H1 (cell line): Measurements from ENCODE around the gene MPPED2. TPM values are rescaled to one million over a fixed set of nuclear protein-coding genes. Genes with fewer than 3 reads are reported as not detected.

Experiments
- CTCF ChIA-PET: fragments of 300-600 bp; sonication (Branson Sonifier 250); formaldehyde crosslinking; loops from one replicate; lab custom pipeline; 2021; ENCODE audit not compliant: partially characterized antibody; lab: Charles Lee
- POLR2A ChIA-PET: fragments of 300-600 bp; sonication (Branson Sonifier 250); formaldehyde crosslinking; loops from one replicate; lab custom pipeline; 2021; ENCODE audit warnings: inconsistent platforms; ENCODE audit not compliant: partially characterized antibody; lab: Charles Lee
- DNase-seq, 2 experiments: peaks; one replicate each; pipeline versions ENCODE4 v3.0.0 to v3.0.0-alpha.2; 2010 to 2022; ENCODE audit warnings: low spot score in 2 of 2, low read depth in 1 of 2, mixed read lengths in 1 of 2
- FAIRE-seq: peaks from 2 replicates; lab custom pipeline; 2011; peaks lifted over from hg19 to GRCh38; lab: Jason Lieb, UNC
- H2AFZ ChIP-seq: 2 replicates; pipeline ENCODE4 v1.8.1; 2012; ENCODE audit warnings: low read length, inconsistent platforms
- H2AK5ac ChIP-seq: 2 replicates; pipeline ENCODE4 v1.6.1; 2013; ENCODE audit warnings: low read depth, low read length
- H2BK120ac ChIP-seq: replicated peaks from 2 replicates; pipeline ENCODE3; 2013; ENCODE audit warnings: low read depth, low read length, inconsistent platforms
- H2BK12ac ChIP-seq: 2 replicates; pipeline ENCODE4 v1.6.1; 2013; ENCODE audit warnings: low read depth, low read length
- H2BK15ac ChIP-seq: 2 replicates; pipeline ENCODE4 v1.6.1; 2013; ENCODE audit warnings: low read length
- H2BK20ac ChIP-seq: 2 replicates; pipeline ENCODE4 v1.6.1; 2013; ENCODE audit warnings: low read length
- H2BK5ac ChIP-seq: 2 replicates; pipeline ENCODE4 v1.6.1; 2013; ENCODE audit warnings: low read depth, low read length
- H3K14ac ChIP-seq: 2 replicates; pipeline ENCODE4 v1.6.1; 2013; ENCODE audit warnings: inconsistent platforms; ENCODE audit not compliant: insufficient read length
- H3K18ac ChIP-seq: 2 replicates; pipeline ENCODE4 v1.6.1; 2013; ENCODE audit warnings: low read length; ENCODE audit errors: extremely low read depth
- H3K23ac ChIP-seq: 2 replicates; pipeline ENCODE4 v1.6.1; 2013; ENCODE audit warnings: inconsistent platforms; ENCODE audit not compliant: insufficient read length
- H3K23me2 ChIP-seq: 2 replicates; pipeline ENCODE4 v1.6.1; 2013; ENCODE audit warnings: low read depth, low read length
- H3K27ac ChIP-seq: 2 replicates; pipeline ENCODE4 v1.6.1; 2011; ENCODE audit warnings: low read depth, low read length, inconsistent platforms
- H3K27me3 ChIP-seq, 4 experiments: replicated peaks in 1 of 4; 1 replicate in 1 of 4; 2 replicates in 3 of 4; pipeline versions ENCODE4 v1.6.1 to v1.8.1; 2011 to 2013; ENCODE audit warnings: low read length in 3 of 4, mild to moderate bottlenecking in 3 of 4, inconsistent platforms in 2 of 4, mixed read lengths in 2 of 4, moderate library complexity in 1 of 4; ENCODE audit not compliant: control insufficient read depth in 3 of 4, insufficient read depth in 3 of 4; ENCODE audit errors: extremely low read depth in 1 of 4
- H3K36me3 ChIP-seq, 4 experiments: 2 replicates each; pipeline versions ENCODE4 v1.6.1 to v1.8.1; 2011 to 2013; ENCODE audit warnings: mild to moderate bottlenecking in 4 of 4, low read length in 3 of 4, moderate library complexity in 2 of 4, control low read depth in 1 of 4, inconsistent platforms in 1 of 4; ENCODE audit not compliant: insufficient read depth in 4 of 4, control insufficient read depth in 2 of 4
- H3K4ac ChIP-seq: replicated peaks from 2 replicates; pipeline ENCODE3; 2013; ENCODE audit warnings: low read length, low read depth, mixed read lengths, inconsistent platforms; ENCODE audit not compliant: insufficient read length
- H3K4me1 ChIP-seq, 4 experiments: replicated peaks in 1 of 4; 1 replicate in 1 of 4; 2 replicates in 3 of 4; pipeline versions ENCODE4 v1.6.1 to v1.8.1; 2011 to 2013; ENCODE audit warnings: low read length in 3 of 4, inconsistent platforms in 2 of 4, mixed read lengths in 1 of 4; ENCODE audit not compliant: insufficient read depth in 4 of 4, control insufficient read depth in 3 of 4
- H3K4me2 ChIP-seq, 2 experiments: 2 replicates each; pipeline versions ENCODE4 v1.6.1 to v1.8.1; 2011 to 2013; ENCODE audit warnings: low read depth in 2 of 2, low read length in 2 of 2, control low read depth in 1 of 2, inconsistent platforms in 1 of 2, mild to moderate bottlenecking in 1 of 2; ENCODE audit not compliant: insufficient read depth in 1 of 2
- H3K4me3 ChIP-seq, 4 experiments: fragments of 200-600, 300-600 bp in 1 of 4; sonication (generic), shearing (Covaris generic), sonication (Bioruptor Twin) in 1 of 4; 2 replicates each; pipeline versions ENCODE4 v1.5.1 to v1.8.1; 2011 to 2016; ENCODE audit warnings: low read length in 4 of 4, low read depth in 3 of 4, control low read depth in 2 of 4, inconsistent platforms in 2 of 4, mild to moderate bottlenecking in 2 of 4, mixed read lengths in 1 of 4, moderate library complexity in 1 of 4; ENCODE audit not compliant: insufficient read depth in 2 of 4; ENCODE audit errors: extremely low read depth in 1 of 4
- H3K56ac ChIP-seq: replicated peaks from 2 replicates; pipeline ENCODE3; 2013; ENCODE audit warnings: low read depth, mild to moderate bottlenecking, mixed read lengths, low read length, inconsistent platforms; ENCODE audit not compliant: insufficient read length
- H3K79me1 ChIP-seq: 2 replicates; pipeline ENCODE4 v1.6.1; 2013; ENCODE audit warnings: low read depth, low read length, control low read depth
- H3K79me2 ChIP-seq, 2 experiments: 2 replicates each; pipeline versions ENCODE4 v1.6.1 to v1.8.1; 2012 to 2013; ENCODE audit warnings: low read length in 2 of 2, mild to moderate bottlenecking in 2 of 2, inconsistent platforms in 1 of 2; ENCODE audit not compliant: insufficient read depth in 2 of 2, control insufficient read depth in 1 of 2
- H3K9ac ChIP-seq, 4 experiments: replicated peaks in 1 of 4; 1 replicate in 1 of 4; 2 replicates in 3 of 4; pipeline versions ENCODE4 v1.6.1 to v1.8.1; 2011 to 2013; ENCODE audit warnings: low read depth in 3 of 4, low read length in 3 of 4, control low read depth in 2 of 4, mild to moderate bottlenecking in 2 of 4, moderate library complexity in 2 of 4, inconsistent platforms in 1 of 4; ENCODE audit errors: extremely low read depth in 1 of 4
- H3K9me3 ChIP-seq, 2 experiments: 2 replicates each; pipeline versions ENCODE4 v1.6.1 to v1.8.1; 2012 to 2013; ENCODE audit warnings: mild to moderate bottlenecking in 2 of 2, moderate library complexity in 2 of 2, control low read depth in 1 of 2, inconsistent platforms in 1 of 2, low read depth in 1 of 2, low read length in 1 of 2, mixed read lengths in 1 of 2; ENCODE audit not compliant: insufficient read depth in 2 of 2
- H4K20me1 ChIP-seq, 2 experiments: replicated peaks in 1 of 2; 2 replicates each; pipeline versions ENCODE3 to v1.8.1; 2011 to 2013; ENCODE audit warnings: inconsistent platforms in 2 of 2, low read length in 2 of 2, mild to moderate bottlenecking in 1 of 2; ENCODE audit not compliant: insufficient read depth in 2 of 2, control insufficient read depth in 1 of 2
- H4K5ac ChIP-seq: 2 replicates; pipeline ENCODE4 v1.6.1; 2013; ENCODE audit warnings: low read length, low read depth, mixed read lengths, inconsistent platforms; ENCODE audit not compliant: insufficient read length
- H4K8ac ChIP-seq: 2 replicates; pipeline ENCODE4 v1.8.0; 2013; ENCODE audit warnings: mild to moderate bottlenecking, moderate library complexity, low read length, inconsistent platforms; ENCODE audit not compliant: insufficient read depth; ENCODE audit errors: extremely low read depth
- H4K91ac ChIP-seq: replicated peaks from 2 replicates; pipeline ENCODE3; 2013; ENCODE audit warnings: low read length, mixed read lengths, inconsistent platforms; ENCODE audit not compliant: insufficient read length
- EP300 ChIP-seq, 2 experiments: IDR thresholded peaks; 1 replicate in 1 of 2; 2 replicates in 1 of 2; pipeline ENCODE4 v1.6.1; 2011 to 2012; ENCODE audit warnings: low read depth in 2 of 2, low read length in 2 of 2, mild to moderate bottlenecking in 2 of 2, borderline replicate concordance in 1 of 2, inconsistent platforms in 1 of 2, moderate library complexity in 1 of 2
- FOSL1 ChIP-seq: IDR thresholded peaks from 2 replicates; pipeline ENCODE4 v1.6.1; 2011; ENCODE audit warnings: mild to moderate bottlenecking, low read depth, low read length, moderate library complexity; ENCODE audit not compliant: insufficient read depth
- GABPA ChIP-seq: IDR thresholded peaks from 2 replicates; pipeline ENCODE4 v1.6.1; 2011; ENCODE audit warnings: mild to moderate bottlenecking, low read length, moderate library complexity, borderline replicate concordance; ENCODE audit not compliant: insufficient read depth
- HDAC6 ChIP-seq: IDR thresholded peaks from one replicate; pipeline ENCODE4 v1.7.1; 2012; ENCODE audit warnings: low read depth, mild to moderate bottlenecking, inconsistent platforms, low read length, moderate library complexity
- JUND ChIP-seq: IDR thresholded peaks from 2 replicates; pipeline ENCODE4 v1.6.1; 2011; ENCODE audit warnings: mild to moderate bottlenecking, improper control_type of control experiment, low read length
- POLR2A ChIP-seq, 2 experiments: IDR thresholded peaks; 1 replicate in 1 of 2; 2 replicates in 1 of 2; pipeline ENCODE4 v1.6.1; 2011; ENCODE audit warnings: low read depth in 2 of 2, low read length in 2 of 2, mild to moderate bottlenecking in 2 of 2; ENCODE audit errors: control extremely low read depth in 1 of 2
- SP1 ChIP-seq: IDR thresholded peaks from 2 replicates; pipeline ENCODE4 v1.6.1; 2011; ENCODE audit warnings: low read depth, low read length
- SP4 ChIP-seq: IDR thresholded peaks from 2 replicates; pipeline ENCODE4 v1.6.1; 2012; ENCODE audit warnings: low read length, inconsistent platforms
- TBP ChIP-seq: IDR thresholded peaks from 2 replicates; pipeline ENCODE4 v1.6.1; 2011; ENCODE audit warnings: low read depth, low read length, improper control_type of control experiment
- TEAD4 ChIP-seq: IDR thresholded peaks from 2 replicates; pipeline ENCODE4 v1.6.1; 2012; ENCODE audit warnings: low read depth, low read length, inconsistent platforms, mixed read lengths
- ZNF274 ChIP-seq: IDR thresholded peaks from 2 replicates; pipeline ENCODE4 v1.7.0; 2012; ENCODE audit warnings: low read length, borderline replicate concordance; ENCODE audit errors: extremely low read depth
- WGBS, 2 experiments: shearing (Covaris generic) in 1 of 2; methylation state at CpG; one replicate each; pipeline versions ENCODE4 v1.1.6 to v1.1.7; 2013 to 2015; ENCODE audit warnings: low lambda C conversion rate in 2 of 2, mixed read lengths in 2 of 2, inconsistent platforms in 1 of 2, low coverage in 1 of 2, missing lambda C conversion rate in 1 of 2; ENCODE audit not compliant: insufficient replicate concordance in 2 of 2, insufficient coverage in 1 of 2, insufficient read length in 1 of 2; ENCODE audit errors: extremely low coverage in 1 of 2, missing lambda C conversion rate in 1 of 2; 5-methylcytosine and 5-hydroxymethylcytosine counted together
- polyA plus RNA-seq, 7 experiments: library from polyadenylated mRNA; depleted of rRNA in 3 of 7; stranded (reverse) in 5 of 7; unstranded in 2 of 7; fragments of >200 nt in 5 of 7; fragments of 200-250 nt in 2 of 7; gene quantifications; 1 replicate in 5 of 7; 2 replicates in 1 of 7; 4 replicates in 1 of 7; pipeline versions ENCODE4 v1.2.1 to v1.2.3, GENCODE V29; 2011 to 2013; ENCODE audit warnings: missing spikeins in 2 of 7, mixed read lengths in 2 of 7
- total RNA-seq: library from RNA; stranded (reverse); fragmentation: NEBNext Ultra II Directional; extraction: Animal tissue kit (Norgen Biotek cat#: 25700); gene quantifications from 2 replicates; pipeline ENCODE4 v1.2.1, GENCODE V29; 2021

Gene MPPED2
- total and polyA plus RNA-seq, 2 of the 8 experiments (the other 6 are each of a cell fraction or from before 2014, with no cell fraction given), result 1.3 to 3.5 TPM

- Histone ChIP-seq H2BK120ac (no peak overlapping the region), H3K27me3 (no peaks in the 10 kb centered on the region), H3K4ac (no peak overlapping the region), H4K20me1 (no peaks in the 10 kb centered on the region), H3K18ac (no peak overlapping the region), H4K5ac (no peak overlapping the region), H3K9me3 (no peaks in the 10 kb centered on the region), H3K79me1 (no peaks in the 10 kb centered on the region), H3K79me2 (no peaks in the 10 kb centered on the region), H3K27ac (no peak overlapping the region), H2AK5ac (no peak overlapping the region), H3K4me1 (no peaks in the 10 kb centered on the region; a peak in 1 of 7 replicates), H4K91ac (no peak overlapping the region), H3K36me3 (no peaks in the 10 kb centered on the region), H4K8ac (no peak overlapping the region), H3K4me3 (no peak overlapping the region), H2BK5ac (no peak overlapping the region), H2BK20ac (no peak overlapping the region), H3K23me2 (no peaks in the 10 kb centered on the region), H2AFZ (no peak overlapping the region), H3K56ac (no peak overlapping the region), H2BK12ac (no peak overlapping the region), H3K9ac (no peak overlapping the region), H2BK15ac (no peak overlapping the region), H3K14ac (no peak overlapping the region), H3K4me2 (no peak overlapping the region), H3K23ac (no peak overlapping the region)
- POLR2A ChIA-PET, result no interaction called here
- CTCF ChIA-PET, result interaction anchor here (0.7 to 1.8 kb wide), 2 partner anchors 19 to 668 kb away, joined by 3 read pairs; no protein-coding TSS in a partner anchor
- TF ChIP-seq GABPA, result no peak
- no peak for TF ChIP-seq TBP
- TF ChIP-seq TEAD4, result no peak
- no peak for TF ChIP-seq SP4
- TF ChIP-seq HDAC6, result no peak
- TF ChIP-seq JUND, result no peak
- TF ChIP-seq ZNF274, result no peak
- no peak for TF ChIP-seq FOSL1
- TF ChIP-seq POLR2A (IDR thresholded peaks at IDR 0.05; ENCODE audit: control extremely low read depth in 1 of 2, low read depth in 2 of 2, low read length in 2 of 2), result no peak
- no peak for TF ChIP-seq EP300 (IDR thresholded peaks at IDR 0.05; ENCODE audit: borderline replicate concordance in 1 of 2, low read depth in 2 of 2, low read length in 2 of 2)
- no peak for TF ChIP-seq SP1
- WGBS, 2 experiments, result 85% methylated on average over 3 of the region's 3 CpGs; no CpG with 5 or more reads in 1 of the 2 experiments
- FAIRE-seq (no peak), DNase-seq (no peak)
Measured at GRCh38 chr11:30434901-30435300, 151.3 kb downstream of the MPPED2 start.
